Calu3 (cell line): ENCODE results near the gene DTHD1. TPM values are rescaled to one million over a fixed set of nuclear protein-coding genes. Genes with fewer than 3 reads are reported as not detected.

Experiments used
- BruUV-seq: library from RNA; stranded (reverse); fragments of 400-500 nt; replicated peaks from 2 replicates; lab custom pipeline; 2021; lab: Mats Ljungman, UMichigan
- CTCF ChIA-PET: fragments of 300-600 bp; sonication (Branson Sonifier 250); formaldehyde crosslinking; loops from one replicate; lab custom pipeline; 2022; ENCODE audit warnings: antibody characterized with exemption; lab: Charles Lee
- DNase-seq: peaks from one replicate; pipeline ENCODE4 v3.0.0; 2022
- H3K27ac Mint-ChIP-seq: one replicate; pipeline ENCODE4 v1.8.0; 2022; ENCODE audit warnings: mixed read lengths; ENCODE audit not compliant: unreplicated experiment
- H3K27me3 Mint-ChIP-seq: one replicate; pipeline ENCODE4 v1.8.0; 2022; ENCODE audit warnings: mixed read lengths; ENCODE audit not compliant: unreplicated experiment
- H3K36me3 Mint-ChIP-seq: one replicate; pipeline ENCODE4 v1.8.0; 2022; ENCODE audit warnings: mild to moderate bottlenecking, moderate library complexity, mixed read lengths; ENCODE audit not compliant: insufficient read depth, unreplicated experiment
- H3K4me1 Mint-ChIP-seq: one replicate; pipeline ENCODE4 v1.8.0; 2022; ENCODE audit warnings: mild to moderate bottlenecking, low read depth, mixed read lengths; ENCODE audit not compliant: unreplicated experiment
- H3K4me3 Mint-ChIP-seq: one replicate; pipeline ENCODE4 v1.8.0; 2022; ENCODE audit warnings: mild to moderate bottlenecking, low read depth, moderate library complexity, mixed read lengths; ENCODE audit not compliant: unreplicated experiment
- H3K9me3 Mint-ChIP-seq: one replicate; pipeline ENCODE4 v1.8.0; 2022; ENCODE audit warnings: low read depth, mixed read lengths; ENCODE audit not compliant: unreplicated experiment
- CTCF ChIP-seq: fragments of 200-600 bp; IDR thresholded peaks from one replicate; pipeline ENCODE4 v1.8.0; 2022; ENCODE audit warnings: antibody characterized with exemption; ENCODE audit not compliant: unreplicated experiment
- intact Hi-C: fragments of 100-400 bp; cut with micrococcal nuclease; formaldehyde crosslinking; loops from one replicate; pipeline ENCODE4 v1.10.0; 2022; ENCODE audit not compliant: unreplicated experiment
- total RNA-seq: library from RNA; stranded (reverse); gene quantifications from 2 replicates; pipeline ENCODE4 v1.2.3, GENCODE V29; 2022

The DTHD1 gene
- total RNA-seq, 1 experiment from 2014 or later = not detected

- BruUV-seq = no TSS peak
- no peak for TF ChIP-seq CTCF
- H3K27me3 Mint-ChIP-seq = no peaks in the 10 kb centered on the region
- H3K36me3 Mint-ChIP-seq = no peaks in the 10 kb centered on the region
- no peaks in the 10 kb centered on the region for H3K9me3 Mint-ChIP-seq
- H3K4me3 Mint-ChIP-seq = no peak overlapping the region
- DNase-seq = no peak
- intact Hi-C loops = no loop called here
- CTCF ChIA-PET = no interaction called here
- peaks cover 11% of the 10 kb centered on the region for H3K4me1 Mint-ChIP-seq
- H3K27ac Mint-ChIP-seq = no peak overlapping the region
These were observed 44.1 kb downstream of the DTHD1 start for GRCh38 chr4:36325499-36325898.

GRCh38 chr4:36325926-36326325 lies 44.5 kb downstream of the DTHD1 start:
- no peak for TF ChIP-seq CTCF
- H3K9me3 Mint-ChIP-seq = no peaks in the 10 kb centered on the region
- DNase-seq = no peak
- CTCF ChIA-PET = no interaction called here
- no peaks in the 10 kb centered on the region for H3K27me3 Mint-ChIP-seq
- no peak overlapping the region for H3K4me3 Mint-ChIP-seq
- no peaks in the 10 kb centered on the region for H3K36me3 Mint-ChIP-seq
- peaks cover 11% of the 10 kb centered on the region for H3K4me1 Mint-ChIP-seq
- H3K27ac Mint-ChIP-seq = no peak overlapping the region
- intact Hi-C loops = no loop called here
- BruUV-seq = no TSS peak

GRCh38 chr4:36326476-36327029 lies 45.1 kb downstream of the DTHD1 start:
- Mint-ChIP-seq H3K4me1 (peaks cover 11% of the 10 kb centered on the region), H3K27ac (no peak overlapping the region), H3K36me3 (no peaks in the 10 kb centered on the region), H3K4me3 (no peak overlapping the region), H3K27me3 (no peaks in the 10 kb centered on the region), H3K9me3 (no peaks in the 10 kb centered on the region)
- CTCF ChIA-PET = no interaction called here
- no peak for TF ChIP-seq CTCF
- no peak for DNase-seq
- intact Hi-C loops = no loop called here
- BruUV-seq = no TSS peak

GRCh38 chr4:36327400-36327799 lies 46.0 kb downstream of the DTHD1 start:
- H3K27me3 Mint-ChIP-seq = no peaks in the 10 kb centered on the region
- no peak for TF ChIP-seq CTCF
- intact Hi-C loops = no loop called here
- no peaks in the 10 kb centered on the region for H3K36me3 Mint-ChIP-seq
- H3K4me1 Mint-ChIP-seq = peaks cover 11% of the 10 kb centered on the region
- H3K4me3 Mint-ChIP-seq = no peak overlapping the region
- H3K27ac Mint-ChIP-seq = no peak overlapping the region
- BruUV-seq = no TSS peak
- no peaks in the 10 kb centered on the region for H3K9me3 Mint-ChIP-seq
- no peak for DNase-seq
- CTCF ChIA-PET = no interaction called here
